GM18502 (cell line): ENCODE data around the gene BBS9.

Experiments
- ATAC-seq: cut with Tn5 transposase; IDR thresholded peaks from one replicate; pipeline ENCODE4 v1.9.1; 2021; ENCODE audit warnings: mild to moderate bottlenecking; ENCODE audit not compliant: unreplicated experiment, poor library complexity

Gene BBS9

GRCh38 chr7:33626869-33627268 lies 497.5 kb downstream of the BBS9 start:
- no peak for ATAC-seq

- ATAC-seq: no peak
Observed at GRCh38 chr7:33627741-33628140, 498.4 kb downstream of the BBS9 start.

GRCh38 chr7:33628894-33629293 lies 499.5 kb downstream of the BBS9 start:
- no peak for ATAC-seq

- no peak for ATAC-seq
Observed at GRCh38 chr7:33630359-33630758, 501.0 kb downstream of the BBS9 start.

- ATAC-seq: no peak
Observed at GRCh38 chr7:33632322-33632721, 503.0 kb downstream of the BBS9 start.

GRCh38 chr7:33632840-33633525 lies 503.6 kb downstream of the BBS9 start:
- ATAC-seq: no peak

- ATAC-seq: no peak
Observed at GRCh38 chr7:33634606-33635005, 505.2 kb downstream of the BBS9 start.

GRCh38 chr7:33636359-33636758 lies 507.0 kb downstream of the BBS9 start:
- no peak for ATAC-seq

- ATAC-seq: no peak
Observed at GRCh38 chr7:33639552-33640197, 510.3 kb downstream of the BBS9 start.

- ATAC-seq: no peak
Observed at GRCh38 chr7:33640741-33641140, 511.4 kb downstream of the BBS9 start.

- ATAC-seq: no peak
Observed at GRCh38 chr7:33642312-33642711, 512.9 kb downstream of the BBS9 start.

- no peak for ATAC-seq
Observed at GRCh38 chr7:33643530-33643929, 514.2 kb downstream of the BBS9 start.

GRCh38 chr7:33644489-33644888 lies 515.1 kb downstream of the BBS9 start:
- no peak for ATAC-seq

- ATAC-seq: no peak
Observed at GRCh38 chr7:33645104-33645503, 515.7 kb downstream of the BBS9 start.

- no peak for ATAC-seq
Observed at GRCh38 chr7:33646166-33646565, 516.8 kb downstream of the BBS9 start.

- ATAC-seq: no peak
Observed at GRCh38 chr7:33646891-33647391, 517.6 kb downstream of the BBS9 start.

GRCh38 chr7:33649476-33650441 lies 520.4 kb downstream of the BBS9 start:
- no peak for ATAC-seq

- ATAC-seq: no peak
Observed at GRCh38 chr7:33650828-33651227, 521.5 kb downstream of the BBS9 start.

- no peak for ATAC-seq
Observed at GRCh38 chr7:33651998-33652515, 522.7 kb downstream of the BBS9 start.

GRCh38 chr7:33654676-33655075 lies 525.3 kb downstream of the BBS9 start:
- no peak for ATAC-seq
